22Rv1 (cell line): ENCODE measurements around the gene ADAMTS17.

Source experiments
- CTCF ChIP-seq: fragments of 450-650 bp; IDR thresholded peaks from 2 replicates; pipeline ENCODE4 v1.5.1; 2017; ENCODE audit warnings: mild to moderate bottlenecking
- ZFX ChIP-seq: fragments of 450-650 bp; IDR thresholded peaks from 2 replicates; pipeline ENCODE4 v1.6.1; 2017; ENCODE audit warnings: antibody characterized with exemption, borderline replicate concordance

- TF ChIP-seq CTCF (no peak), ZFX (no peak)
Measured at GRCh38 chr15:100140527-100141308, 201.1 kb downstream of the ADAMTS17 start.
